AG09309 (cell line): Measurements from ENCODE around the gene FAM114A2.

Experiments
- DNase-seq: peaks from one replicate; pipeline ENCODE4 v3.0.0-alpha.2; 2010; ENCODE audit warnings: low read depth
- H3K4me3 ChIP-seq: 2 replicates; pipeline ENCODE4 v1.5.1; 2011; ENCODE audit warnings: mild to moderate bottlenecking, low read depth, low read length, moderate library complexity; ENCODE audit not compliant: control insufficient read depth
- TF ChIP-seq, protein P1 (sequence below): IDR thresholded peaks from 2 replicates; pipeline ENCODE4 v1.5.1; 2011; ENCODE audit warnings: mild to moderate bottlenecking, low read depth, low read length, inconsistent platforms; ENCODE audit not compliant: insufficient read depth, control insufficient read depth; ENCODE audit errors: missing control alignments

FAM114A2 gene

DNA sequence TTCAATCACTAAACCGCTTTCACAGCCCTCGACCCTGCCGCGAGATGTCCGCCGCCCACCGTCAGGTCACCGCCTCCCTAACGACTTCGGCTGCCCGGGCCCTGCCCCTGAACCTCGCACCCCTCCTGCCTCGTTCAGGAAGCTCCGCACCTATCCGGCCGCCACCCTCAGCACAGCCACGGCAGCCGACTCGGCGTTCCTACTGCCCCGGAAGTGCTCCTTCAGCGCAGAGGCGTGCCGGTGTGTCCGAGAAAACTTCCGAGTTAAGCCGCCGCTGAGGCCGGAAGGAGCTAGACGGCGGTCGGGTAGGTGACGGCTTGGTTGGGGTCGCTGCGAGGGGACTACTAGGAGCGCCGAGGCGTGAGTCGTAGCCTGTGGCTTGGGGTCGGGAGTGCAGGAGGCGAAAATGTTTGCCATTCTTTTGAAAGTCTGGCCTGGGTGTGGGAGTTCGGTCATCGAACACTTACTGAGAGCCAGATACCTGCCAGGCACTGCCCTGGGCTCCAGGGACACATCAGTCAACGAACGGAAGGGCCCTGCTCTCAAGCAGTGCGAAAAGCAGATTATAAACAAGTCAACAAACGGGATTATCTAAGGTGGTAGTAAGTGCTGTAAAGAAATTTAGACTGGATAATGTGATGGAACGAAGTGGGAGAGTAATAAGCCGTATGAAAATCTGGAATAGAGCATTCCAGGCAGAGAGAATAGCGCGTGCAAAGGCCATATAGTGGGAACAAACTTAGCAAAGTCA lies at the start of gene FAM114A2, which contains the start of gene MFAP3:
Gene FAM114A2, minus strand, starts transcription at position 204 of the 751 bp plus-strand sequence. CDS start 3,957 bp downstream, outside the sequence.
Gene MFAP3, plus strand, starts transcription at position 261 of the 751 bp plus-strand sequence. CDS start 10,756 bp downstream, outside the sequence.
- TF ChIP-seq, protein P1, sequence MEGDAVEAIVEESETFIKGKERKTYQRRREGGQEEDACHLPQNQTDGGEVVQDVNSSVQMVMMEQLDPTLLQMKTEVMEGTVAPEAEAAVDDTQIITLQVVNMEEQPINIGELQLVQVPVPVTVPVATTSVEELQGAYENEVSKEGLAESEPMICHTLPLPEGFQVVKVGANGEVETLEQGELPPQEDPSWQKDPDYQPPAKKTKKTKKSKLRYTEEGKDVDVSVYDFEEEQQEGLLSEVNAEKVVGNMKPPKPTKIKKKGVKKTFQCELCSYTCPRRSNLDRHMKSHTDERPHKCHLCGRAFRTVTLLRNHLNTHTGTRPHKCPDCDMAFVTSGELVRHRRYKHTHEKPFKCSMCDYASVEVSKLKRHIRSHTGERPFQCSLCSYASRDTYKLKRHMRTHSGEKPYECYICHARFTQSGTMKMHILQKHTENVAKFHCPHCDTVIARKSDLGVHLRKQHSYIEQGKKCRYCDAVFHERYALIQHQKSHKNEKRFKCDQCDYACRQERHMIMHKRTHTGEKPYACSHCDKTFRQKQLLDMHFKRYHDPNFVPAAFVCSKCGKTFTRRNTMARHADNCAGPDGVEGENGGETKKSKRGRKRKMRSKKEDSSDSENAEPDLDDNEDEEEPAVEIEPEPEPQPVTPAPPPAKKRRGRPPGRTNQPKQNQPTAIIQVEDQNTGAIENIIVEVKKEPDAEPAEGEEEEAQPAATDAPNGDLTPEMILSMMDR: no peak
- H3K4me3 ChIP-seq: peak within 1 kb of the TSS; percentile 86
- peak; percentile 20 for DNase-seq

DNA sequence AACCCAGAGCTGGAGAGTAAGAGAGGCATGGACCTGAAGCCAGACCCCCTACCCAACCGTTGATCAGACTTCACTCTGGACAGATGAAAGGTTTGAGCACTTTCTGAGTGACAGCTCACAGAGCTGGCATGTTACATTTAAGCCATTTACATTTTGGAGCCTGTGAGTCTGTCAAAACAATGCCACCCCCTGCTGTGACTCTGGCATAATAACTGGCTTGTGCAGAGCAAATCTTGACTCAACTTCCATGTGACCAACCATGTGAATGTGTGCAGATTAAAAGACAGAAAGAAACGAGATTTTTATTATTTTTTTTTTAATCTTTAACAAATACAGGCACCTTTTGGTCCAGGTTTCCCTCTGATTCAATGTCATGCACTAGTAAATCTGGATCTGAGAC lies 48.5 kb upstream of the FAM114A2 start:
- no peak for DNase-seq
- no peak overlapping the region for H3K4me3 ChIP-seq
- TF ChIP-seq, protein P1: no peak

DNA sequence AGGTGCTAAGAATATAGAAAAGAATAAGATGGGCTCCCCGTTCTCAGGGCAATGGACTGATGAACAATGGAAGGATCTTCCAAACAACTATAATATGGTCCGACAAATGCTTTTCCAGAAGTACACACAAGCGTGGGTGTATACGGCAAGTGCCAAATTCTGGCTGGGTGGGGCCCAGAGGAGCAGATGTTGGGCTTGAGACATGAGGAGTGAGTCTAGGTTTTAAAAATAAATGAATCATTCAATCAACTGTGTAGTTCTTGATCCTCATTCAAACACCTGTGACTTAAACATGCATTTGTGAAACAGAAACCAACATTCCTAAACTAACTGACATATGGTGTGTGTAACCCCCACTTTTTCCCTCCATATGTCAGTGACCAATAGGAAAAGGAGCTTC lies 47.9 kb upstream of the FAM114A2 start:
- no peak for DNase-seq
- no peak overlapping the region for H3K4me3 ChIP-seq
- TF ChIP-seq, protein P1: no peak

DNA sequence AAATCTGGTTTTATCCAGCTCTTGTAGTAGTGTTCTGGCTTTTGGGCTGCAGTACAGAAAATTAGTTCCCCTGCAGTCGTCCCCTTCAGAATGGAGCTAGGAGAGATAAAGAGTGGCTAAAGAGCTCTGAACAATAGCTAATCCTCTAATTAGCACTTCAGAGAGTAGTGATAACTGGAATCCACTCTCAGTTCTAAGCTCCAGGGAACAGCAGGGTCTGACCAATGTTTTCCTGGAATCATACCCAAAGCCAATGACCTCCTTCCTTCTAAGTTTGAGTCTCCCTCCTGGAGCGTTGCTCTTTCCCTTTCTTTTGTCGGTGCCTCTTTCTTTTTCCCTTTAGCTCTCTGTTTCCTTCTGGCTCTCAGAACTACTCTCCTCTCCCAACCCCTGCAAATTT lies 47.4 kb upstream of the FAM114A2 start:
- DNase-seq: no peak
- TF ChIP-seq, protein P1: no peak
- no peak overlapping the region for H3K4me3 ChIP-seq

DNA sequence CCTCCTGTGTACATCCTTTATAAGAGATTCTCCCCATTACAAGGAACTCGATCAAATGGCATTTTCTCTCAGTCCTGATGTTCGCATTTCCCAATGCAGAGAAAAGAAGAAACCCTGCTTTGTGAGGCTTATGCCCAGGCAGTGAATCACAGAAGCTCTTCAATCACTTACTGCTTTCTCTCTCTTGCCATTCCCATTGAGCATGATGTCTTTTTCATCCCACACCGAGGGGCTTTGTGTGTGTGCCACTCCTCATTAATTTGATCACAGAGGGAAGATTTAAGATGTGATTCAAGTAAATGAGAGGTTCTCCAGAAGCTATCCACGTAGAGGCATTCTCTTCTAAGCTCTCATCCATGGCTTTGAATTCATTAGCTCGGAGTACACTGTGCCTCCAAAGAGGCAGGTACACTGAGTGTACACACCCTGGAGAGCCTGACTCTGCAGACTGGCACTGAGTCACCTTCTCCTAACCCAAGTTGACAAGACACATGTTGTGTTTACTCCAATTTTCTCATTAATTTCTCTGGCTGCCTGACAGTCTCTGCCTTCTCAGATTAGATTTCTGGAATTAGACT lies 45.4 kb upstream of the FAM114A2 start:
- DNase-seq: no peak
- TF ChIP-seq, protein P1: no peak
- H3K4me3 ChIP-seq: no peak overlapping the region

DNA sequence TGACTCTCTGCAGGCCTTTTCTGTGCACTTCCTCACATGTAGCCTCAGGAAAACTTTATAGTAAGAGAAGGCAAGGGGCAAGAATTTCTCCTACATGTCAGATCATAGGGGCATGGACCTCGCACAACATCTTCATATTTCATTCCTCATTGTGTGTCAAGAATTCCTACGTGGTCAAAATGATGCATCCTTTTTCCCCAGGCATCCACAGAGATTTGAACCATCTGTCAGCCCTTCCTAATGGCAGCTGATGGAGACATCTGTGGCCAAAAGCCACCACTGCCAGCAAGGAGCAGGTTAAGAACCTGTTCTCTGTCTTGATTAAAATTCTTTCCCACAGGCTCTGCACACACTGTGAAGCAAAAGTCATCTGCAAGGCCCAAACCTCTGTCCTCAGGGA lies 42.5 kb upstream of the FAM114A2 start:
- TF ChIP-seq, protein P1: no peak
- no peak overlapping the region for H3K4me3 ChIP-seq
- no peak for DNase-seq

DNA sequence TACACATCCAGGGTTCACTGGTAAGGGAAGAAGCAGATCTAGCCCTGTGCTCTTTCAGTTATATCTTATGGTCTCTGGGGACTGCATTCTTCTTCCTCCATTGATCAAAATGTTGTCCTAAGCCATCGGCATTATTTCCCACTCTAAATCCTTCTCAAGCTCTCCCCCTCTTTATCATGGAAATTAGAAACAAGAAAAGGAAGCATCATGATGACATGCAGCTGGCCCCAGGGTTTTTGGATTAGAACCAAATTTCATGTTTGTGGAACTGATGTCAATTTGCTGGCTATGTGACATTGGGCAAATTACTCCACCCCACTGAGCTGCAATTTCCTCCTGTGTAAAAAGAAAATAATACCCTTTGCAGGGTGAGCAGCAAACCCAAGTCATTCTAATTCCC lies 39.6 kb upstream of the FAM114A2 start:
- TF ChIP-seq, protein P1: no peak
- no peak for DNase-seq
- H3K4me3 ChIP-seq: no peak overlapping the region
